GM12874 (cell line): ENCODE data around the gene CCDC171.

ENCODE experiments used
- TF ChIP-seq, protein P1 (sequence below): IDR thresholded peaks from 2 replicates; pipeline ENCODE4 v1.5.1; 2011; ENCODE audit warnings: low read depth, mild to moderate bottlenecking, control low read depth, low read length, moderate library complexity; ENCODE audit not compliant: insufficient read depth

Gene CCDC171

DNA sequence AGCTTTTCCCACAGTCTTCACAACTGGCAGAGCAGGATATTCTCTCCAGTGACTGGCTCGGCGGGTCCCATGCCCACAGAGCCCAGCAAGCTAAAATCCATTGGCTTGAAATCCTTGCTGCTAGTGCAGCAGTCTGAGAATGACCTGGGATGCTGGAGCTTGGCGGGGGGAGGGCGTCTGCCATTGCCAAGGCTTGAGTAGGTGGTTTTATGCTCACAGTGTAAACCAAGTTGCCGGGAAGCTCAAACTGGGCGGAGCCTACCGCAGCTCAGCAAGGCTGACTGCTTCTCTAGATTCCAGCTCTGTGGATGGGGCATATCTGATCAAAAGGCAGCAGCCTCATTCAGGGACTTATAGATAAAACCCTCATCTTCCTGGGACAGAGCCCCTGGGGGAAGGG, 194.1 kb downstream of the CCDC171 start:
- TF ChIP-seq, protein P1, sequence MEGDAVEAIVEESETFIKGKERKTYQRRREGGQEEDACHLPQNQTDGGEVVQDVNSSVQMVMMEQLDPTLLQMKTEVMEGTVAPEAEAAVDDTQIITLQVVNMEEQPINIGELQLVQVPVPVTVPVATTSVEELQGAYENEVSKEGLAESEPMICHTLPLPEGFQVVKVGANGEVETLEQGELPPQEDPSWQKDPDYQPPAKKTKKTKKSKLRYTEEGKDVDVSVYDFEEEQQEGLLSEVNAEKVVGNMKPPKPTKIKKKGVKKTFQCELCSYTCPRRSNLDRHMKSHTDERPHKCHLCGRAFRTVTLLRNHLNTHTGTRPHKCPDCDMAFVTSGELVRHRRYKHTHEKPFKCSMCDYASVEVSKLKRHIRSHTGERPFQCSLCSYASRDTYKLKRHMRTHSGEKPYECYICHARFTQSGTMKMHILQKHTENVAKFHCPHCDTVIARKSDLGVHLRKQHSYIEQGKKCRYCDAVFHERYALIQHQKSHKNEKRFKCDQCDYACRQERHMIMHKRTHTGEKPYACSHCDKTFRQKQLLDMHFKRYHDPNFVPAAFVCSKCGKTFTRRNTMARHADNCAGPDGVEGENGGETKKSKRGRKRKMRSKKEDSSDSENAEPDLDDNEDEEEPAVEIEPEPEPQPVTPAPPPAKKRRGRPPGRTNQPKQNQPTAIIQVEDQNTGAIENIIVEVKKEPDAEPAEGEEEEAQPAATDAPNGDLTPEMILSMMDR = no peak

DNA sequence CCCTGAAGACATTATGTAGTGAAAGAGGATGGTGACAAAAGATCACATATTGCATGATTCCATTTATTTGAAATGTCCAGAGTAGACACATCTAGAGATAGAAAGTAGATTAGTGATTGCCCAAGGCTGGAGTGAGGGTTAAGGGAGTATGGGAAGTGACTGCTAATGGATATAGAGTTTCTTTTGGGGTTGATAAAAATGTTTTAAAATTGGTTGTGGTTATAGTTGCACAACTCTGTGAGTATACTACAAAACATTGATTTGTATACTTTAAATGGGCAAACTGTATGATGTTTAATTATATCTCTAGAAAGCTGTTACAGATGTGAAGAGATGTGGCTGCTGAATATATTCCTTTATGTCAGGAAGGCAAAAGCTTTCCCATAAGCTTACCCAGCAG, 202.8 kb downstream of the CCDC171 start:
- TF ChIP-seq, protein P1 = no peak

DNA sequence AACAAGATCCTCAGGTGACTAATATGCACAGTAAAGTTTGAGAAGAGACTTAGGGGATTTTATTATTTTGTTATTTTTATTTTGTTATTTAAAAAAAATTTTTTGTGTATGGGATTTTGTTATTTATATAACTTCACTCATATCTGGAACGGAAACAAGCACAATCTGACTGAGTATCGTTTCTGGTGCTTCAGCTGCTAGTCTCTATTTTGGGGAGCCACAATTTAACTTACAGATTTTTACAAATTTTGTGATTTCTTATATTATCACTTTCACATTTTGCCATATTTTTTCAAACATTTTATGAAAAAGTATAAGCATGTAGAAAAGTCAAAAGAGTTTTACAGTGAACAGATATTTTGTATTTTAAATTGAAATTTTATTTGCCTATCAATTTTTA, 208.7 kb downstream of the CCDC171 start:
- TF ChIP-seq, protein P1 = no peak

DNA sequence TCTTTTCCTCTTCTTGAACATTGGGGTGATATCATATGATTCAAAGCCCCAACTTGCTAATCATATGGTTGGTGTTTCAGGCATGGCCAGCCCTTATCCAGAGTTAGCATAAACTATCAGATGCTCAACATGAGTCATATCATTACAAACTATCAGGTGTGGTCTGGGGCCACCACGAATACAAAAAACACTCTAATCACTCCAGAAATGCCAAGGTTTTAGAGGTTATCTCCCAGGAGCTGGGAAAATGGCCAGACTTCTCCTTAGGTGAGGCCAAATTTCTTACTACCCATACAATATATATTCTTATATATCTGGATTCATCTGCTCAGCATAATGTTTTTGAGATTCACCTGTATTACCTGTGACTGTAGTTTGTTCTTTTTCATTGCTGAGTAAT, 210.5 kb downstream of the CCDC171 start:
- TF ChIP-seq, protein P1 = no peak

DNA sequence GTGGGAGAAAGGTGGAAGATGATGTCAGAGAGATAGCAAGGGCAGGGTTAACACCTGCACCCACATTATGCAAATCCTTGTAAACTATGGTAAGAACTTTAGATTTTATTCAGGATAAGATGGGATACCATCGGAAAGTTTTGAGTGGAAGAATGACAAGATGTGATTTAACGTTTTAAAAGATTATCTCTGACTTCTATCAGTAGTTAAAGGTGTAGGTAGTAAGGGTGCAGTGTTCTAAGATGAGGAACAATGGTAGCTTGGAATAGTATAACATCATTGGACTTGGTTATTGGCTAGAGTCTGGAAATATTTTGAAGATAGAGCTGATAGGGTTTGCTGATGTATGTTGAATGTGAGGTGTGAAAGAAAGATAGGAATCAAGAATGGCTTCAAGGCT, 211.3 kb downstream of the CCDC171 start:
- TF ChIP-seq, protein P1 = no peak

DNA sequence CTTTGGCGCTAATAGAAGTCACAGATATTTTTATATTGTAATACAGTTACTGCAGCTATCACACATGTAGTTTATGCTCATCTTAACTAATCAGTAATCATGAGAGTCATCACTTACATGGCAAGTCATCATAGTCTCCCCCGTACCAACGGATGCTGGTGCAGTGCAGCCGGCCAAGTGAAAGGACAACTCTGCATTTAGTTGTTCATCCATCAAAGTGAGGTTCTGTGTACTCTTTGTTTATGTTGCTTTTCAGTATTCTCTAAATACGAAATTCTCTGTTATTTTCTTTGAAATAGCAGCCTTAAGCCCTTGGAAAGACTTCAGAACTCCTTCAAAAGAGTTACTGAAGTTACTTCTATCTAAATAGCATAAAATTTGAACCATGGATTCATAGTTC, 216.7 kb downstream of the CCDC171 start:
- TF ChIP-seq, protein P1 = no peak

DNA sequence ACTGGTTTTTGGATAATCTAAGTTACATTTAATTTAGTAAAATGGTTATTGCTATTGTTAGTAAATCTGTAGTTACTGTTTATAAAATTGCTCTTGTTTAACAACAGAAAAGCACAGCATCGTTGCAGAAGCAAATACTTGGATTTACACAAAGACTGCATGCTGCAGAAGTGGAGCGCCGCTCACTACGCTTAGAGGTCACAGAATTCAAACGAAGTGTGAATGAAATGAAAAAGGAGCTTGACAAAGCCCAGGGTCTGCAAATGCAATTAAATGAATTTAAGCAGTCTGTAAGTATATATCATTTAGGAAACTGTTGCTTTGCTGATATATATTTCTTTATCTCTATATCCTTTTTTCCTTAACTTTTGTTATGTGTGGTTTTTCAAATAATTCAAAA, 226.0 kb downstream of the CCDC171 start:
- TF ChIP-seq, protein P1 = no peak

DNA sequence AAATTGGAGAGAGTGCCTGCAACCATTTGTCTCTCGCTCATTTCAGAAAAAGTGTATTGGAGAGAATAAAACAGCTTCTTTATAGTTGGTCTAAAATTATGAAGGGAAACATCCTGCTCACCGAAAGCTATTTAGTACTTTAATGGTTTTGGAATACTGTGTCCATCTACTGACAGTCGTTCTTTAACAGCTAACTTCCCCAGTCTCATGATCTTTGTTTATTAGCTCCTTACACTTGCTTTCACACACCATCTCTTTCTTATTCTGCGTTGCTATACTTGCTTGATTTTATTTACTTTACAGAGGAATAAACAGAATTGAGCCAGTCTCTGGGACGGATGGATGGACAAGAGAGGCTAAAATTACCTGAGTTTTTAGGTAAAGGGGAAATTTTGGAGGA, 229.3 kb downstream of the CCDC171 start:
- TF ChIP-seq, protein P1 = no peak
